NCI-H748 (cell line): ENCODE measurements around the gene POMC.
"Not testable (repeated sequence)": the region's sequence is repeated elsewhere in the genome, so short reads cannot be mapped to it uniquely, and the experiment has no call there.

Source experiments
- DNase-seq: peaks from one replicate; lab custom pipeline; 2025; ENCODE audit not compliant: unreplicated experiment; lab: John Stamatoyannopoulos, UW

POMC gene

DNA sequence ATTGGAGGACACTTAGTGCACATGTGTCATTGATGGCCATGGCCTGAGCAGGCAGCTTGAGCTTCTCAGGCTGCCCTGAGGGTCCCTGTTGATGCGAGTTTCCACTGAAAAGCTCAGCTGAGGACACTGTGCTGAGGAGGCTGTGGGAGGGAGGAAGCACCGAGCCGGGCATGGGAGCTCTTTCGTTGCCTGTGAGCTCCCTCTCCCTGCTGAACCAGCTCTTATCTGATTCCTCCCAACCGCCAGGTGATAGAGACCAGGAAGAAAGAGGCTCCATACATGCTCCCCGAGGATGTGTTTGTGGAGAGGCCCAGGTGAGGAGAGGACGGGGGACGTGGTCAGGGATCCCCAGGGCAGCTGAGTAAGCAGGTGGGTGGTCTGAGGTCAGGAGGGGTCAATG lies 27.3 kb downstream of the POMC start:
- DNase-seq: no peak

DNA sequence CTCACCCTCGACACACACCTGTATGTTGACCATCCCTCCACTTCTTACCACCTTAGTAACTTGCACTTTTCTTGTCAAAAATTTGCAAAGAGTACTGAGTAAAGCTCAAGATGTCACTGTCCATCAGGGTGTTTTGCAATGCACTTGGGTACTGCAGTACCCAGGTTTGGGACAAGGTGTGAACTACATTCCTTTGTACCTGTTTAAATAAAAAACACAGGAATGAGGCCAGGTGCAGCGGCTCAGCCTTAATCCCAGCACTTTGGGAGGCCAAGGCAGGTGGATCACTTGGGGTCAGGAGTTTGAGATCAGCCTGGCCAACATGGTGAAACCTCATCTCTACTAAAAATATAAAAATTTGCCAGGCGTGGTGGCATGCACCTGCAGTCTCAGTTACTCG lies 27.8 kb downstream of the POMC start:
- not testable (repeated sequence) for DNase-seq

DNA sequence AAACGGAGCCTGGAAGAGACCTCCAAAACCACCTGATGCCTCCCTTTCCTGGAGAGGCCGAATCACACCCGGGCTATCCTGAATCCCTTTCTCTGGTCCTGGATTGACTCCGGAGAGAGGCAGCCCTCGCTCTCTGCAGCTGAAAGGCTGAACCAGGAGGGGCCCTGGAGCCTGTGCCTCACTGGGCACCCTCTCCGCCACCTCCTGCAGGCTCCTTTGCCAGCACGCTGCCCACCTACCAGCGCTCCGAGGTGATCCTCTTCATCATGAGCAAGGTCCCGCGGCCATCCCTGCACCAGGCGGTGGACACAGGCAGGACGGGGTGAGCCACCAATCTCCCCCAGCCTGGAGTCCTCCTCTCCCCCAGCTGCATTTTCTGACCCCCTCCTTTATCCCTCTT lies 35.7 kb downstream of the POMC start:
- DNase-seq: no peak

DNA sequence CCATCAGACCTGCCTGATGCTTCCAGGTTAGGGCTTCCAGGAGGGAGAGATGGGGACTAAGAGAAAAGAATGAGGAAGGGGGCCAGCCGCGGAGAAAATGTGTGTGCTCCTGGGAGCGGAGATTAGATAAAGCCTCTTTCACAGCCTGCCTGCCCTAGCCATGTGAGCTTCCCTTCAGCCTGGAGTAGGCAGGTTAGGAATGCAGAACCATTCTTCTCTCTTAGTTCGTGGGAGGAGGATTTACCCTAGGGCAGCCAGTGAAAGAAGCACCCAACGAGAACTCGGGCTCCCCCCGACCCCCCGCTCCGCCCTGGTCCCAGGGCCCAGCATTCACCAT lies 36.1 kb downstream of the POMC start:
- DNase-seq: no peak

DNA sequence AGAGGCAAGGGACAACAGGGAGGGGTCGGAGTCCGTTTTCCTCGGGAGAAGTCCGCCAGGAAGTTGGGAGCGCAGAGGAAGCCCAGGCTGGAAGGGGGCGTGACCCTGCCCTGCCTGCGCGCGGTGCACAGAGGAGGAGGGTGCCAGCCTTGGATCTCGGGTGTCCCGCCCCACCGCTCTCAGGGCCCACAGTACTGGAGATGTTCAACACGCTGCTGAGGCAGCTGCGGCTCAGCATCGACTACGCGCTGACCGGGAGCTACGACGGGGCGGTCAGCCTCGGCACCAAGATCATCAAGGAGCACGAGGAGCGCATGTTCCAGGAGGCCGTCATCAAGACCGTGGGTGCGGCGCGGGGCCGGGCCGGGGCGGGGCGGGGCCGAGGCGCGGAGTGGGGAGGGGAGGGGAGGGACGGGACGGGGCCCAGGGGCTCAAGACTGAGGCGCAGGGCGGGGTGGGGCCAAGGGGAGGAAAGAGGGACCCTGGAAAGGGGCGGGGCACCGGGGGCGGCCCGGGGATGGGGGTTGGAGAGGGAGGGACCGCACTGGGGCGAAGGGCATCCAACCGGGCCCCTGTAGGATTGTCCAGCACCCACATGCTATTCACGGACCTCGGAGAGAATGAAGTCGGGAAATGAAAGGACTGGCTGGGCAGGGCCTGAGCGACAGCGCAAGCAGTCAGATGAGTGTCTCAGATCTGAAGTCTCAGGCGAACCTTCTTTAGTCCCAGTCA lies 36.6 kb downstream of the POMC start:
- DNase-seq: no peak

DNA sequence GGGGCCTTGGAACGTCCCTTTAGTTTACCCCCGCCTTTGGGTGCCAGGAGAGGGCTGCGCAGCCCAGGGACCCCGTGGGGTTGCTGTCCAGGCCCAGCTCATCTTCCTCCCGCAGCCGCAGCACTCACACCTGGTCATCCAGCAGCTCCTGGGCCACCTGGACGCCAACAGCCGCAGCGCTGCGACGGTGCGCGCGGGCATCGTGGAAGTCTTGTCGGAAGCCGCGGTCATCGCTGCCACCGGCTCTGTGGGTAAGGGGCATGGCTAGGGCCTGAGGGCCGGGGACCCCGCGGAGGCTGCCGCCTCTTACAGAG lies 37.2 kb downstream of the POMC start:
- no peak for DNase-seq

DNA sequence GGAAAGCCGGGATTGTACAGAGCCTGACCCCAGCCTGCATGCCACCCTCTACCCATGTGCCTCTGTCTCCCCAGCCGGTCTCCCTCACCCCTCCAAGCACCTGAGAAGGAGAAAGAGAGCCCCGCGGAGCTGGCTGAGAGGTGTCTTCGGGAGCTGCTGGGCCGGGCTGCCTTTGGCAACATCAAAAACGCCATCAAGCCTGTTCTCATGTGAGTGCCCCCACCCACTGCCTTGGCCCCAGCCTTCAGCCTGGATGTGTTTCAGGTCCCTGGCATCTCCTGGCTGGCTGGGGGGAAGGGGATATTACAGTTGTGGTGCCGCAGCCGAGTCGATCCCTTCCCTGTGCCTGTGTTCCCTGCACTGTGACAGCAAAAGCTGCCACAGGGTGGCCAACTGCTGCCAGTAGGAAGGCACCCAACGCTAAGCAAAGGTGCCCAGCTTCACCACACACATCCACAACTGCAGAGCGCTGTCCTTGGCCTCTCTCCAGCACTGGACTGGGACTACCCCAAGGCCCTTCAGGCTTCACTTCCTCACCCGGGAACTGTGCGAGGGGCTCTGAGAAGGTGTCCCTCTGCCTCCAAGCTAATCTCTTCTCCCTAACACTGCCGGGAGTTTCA lies 38.4 kb downstream of the POMC start:
- no peak for DNase-seq

DNA sequence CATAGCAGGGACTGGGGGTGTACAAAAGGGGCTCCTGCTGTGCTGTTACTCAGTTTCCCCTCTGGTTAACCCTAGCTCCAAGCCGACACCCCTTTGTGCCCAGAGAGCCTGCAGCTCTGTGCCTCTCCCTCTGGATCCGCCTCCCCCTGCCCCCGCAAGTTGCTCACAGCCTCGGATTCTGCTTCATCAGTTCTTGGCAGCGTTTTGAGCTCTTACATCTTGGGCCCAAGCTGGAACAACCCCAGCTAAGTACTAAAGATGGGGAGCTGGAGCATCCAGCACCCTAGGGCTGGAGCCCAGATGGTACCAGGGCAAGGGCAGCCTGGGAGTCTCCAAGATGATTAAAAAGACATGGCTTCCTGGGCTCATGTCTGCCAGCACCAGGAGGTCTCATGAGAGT lies 40.7 kb downstream of the POMC start:
- no peak for DNase-seq

DNA sequence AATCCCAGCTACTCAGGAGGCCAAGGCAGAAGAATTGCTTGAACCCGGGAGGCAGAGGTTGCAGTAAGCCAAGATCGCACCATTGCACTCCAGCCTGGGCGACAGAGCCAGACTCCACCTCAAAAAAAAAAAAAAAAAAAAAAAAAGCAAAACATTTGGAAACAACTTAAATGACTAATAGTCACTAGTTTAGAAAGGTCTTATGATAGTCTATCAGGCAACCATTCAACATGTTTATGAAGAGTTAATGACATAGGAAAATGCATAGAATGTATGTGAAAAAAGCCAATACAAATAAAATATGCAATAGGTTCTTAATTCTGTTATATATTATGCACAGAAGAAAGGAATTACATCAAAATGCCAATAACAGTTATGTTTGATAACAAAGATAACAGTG lies 41.3 kb downstream of the POMC start:
- not testable (repeated sequence) for DNase-seq

DNA sequence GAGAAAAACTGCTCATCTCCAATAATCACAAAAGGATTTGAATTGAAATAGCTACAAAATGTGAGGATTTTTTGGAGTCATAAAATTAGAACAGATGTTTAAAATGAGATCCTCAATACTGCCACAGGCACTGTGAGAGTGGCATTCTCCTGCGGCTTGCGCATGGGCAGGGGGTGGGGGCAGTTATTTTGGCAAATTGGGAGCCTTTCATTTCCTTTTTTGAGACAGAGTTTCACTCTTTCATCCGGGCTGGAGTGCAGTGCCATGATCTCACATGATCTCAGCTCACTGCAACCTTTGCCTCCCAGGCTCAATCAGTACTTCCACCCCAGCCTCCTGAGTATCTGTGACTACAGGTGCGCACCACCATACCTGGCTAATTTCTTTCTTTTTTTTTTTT lies 42.4 kb downstream of the POMC start:
- DNase-seq: no peak

DNA sequence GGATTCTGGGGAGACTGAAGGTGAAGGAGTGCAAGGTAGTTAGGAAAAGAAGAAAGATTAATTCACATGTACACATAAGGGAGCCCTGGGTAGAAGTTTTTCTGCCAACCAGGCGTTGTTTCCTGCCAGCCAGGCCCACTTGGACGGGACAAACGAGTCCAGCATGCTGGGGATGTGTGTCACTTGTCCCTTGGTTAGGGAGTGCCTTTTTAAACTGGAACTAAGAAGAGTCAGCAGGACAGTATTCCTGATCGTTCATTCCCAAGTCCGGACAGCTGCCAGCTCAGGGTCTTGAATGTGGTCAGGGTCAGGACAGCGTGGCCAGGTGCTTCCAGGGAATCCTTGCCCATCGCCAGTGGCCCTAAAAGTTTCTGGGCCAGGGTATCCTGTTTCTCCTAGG lies 43.2 kb downstream of the POMC start:
- DNase-seq: no peak

DNA sequence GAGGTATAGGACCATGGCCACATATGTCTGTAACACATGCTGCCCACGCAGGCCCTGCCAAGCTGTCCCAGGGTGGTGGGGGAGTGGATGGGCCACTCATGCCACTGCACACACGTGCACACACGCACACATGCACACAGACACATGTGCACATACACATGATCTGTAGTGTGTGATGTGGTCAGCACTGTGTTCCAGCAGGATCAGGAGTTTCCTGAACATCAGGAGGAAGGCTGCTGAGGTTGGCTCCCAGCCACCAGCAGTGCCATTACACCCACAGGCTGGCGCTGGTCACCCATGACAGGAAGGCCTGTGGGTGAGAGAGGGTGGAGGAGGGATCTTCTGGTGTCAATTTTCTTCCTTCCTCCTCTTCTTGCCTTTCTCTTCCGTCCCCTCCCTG lies 44.7 kb downstream of the POMC start:
- DNase-seq: no peak

DNA sequence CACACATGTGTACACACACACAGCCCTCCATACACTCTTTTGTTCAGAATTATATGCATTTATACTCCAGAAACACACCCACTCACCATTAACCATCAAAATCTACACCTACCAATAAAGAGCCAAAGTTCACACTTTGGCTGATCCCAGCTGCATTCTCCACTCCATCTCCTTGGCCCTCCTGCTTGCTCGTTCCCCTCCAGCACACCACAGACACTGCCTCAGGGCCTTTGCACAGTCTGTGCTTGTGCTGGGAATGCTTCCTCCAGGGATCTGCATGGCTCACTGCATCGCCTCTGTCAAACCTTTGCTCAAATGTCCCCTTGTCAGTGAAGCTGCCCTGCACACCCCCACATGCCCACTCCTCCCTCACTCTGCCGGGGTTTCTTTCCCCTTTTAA lies 46.0 kb downstream of the POMC start:
- DNase-seq: no peak

DNA sequence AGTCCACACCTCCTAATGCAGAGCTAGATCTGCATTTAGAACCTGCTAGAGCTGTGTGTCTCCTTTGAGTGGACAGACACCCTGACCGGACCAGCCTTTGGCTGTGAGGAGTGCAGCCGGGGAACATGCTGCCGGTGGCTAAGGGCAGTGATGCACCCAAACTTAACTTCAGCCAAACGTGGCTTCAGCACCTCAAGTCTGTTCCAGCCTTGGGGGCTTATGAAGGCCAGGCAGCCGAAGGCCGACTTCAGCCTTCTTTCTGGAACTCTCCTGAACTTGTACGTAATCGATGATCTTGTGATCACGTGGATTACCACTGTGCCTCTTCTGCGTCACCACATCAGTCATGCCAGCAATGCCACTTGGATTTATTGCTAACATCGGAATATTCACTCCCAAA lies 49.1 kb downstream of the POMC start:
- no peak for DNase-seq

DNA sequence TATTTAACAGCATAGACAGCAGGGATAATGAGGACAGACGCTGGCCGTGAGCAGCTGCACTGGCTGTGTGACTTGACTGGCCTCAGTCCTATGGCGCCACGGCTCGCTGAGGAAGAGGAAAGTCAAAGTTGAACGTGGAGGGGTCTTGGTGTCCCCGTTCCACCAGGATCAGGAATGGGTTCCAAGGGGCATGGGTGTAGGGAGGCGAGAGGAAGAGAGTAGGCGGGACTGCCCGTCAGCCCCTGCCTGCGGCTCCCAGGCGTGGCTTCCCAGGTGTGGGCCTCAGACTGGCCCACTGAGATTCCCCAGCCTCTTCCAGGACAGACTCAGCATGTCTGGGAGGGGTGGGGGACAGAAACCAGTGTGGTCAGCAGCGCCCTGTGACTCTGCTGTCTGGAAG lies 51.4 kb downstream of the POMC start:
- DNase-seq: no peak

DNA sequence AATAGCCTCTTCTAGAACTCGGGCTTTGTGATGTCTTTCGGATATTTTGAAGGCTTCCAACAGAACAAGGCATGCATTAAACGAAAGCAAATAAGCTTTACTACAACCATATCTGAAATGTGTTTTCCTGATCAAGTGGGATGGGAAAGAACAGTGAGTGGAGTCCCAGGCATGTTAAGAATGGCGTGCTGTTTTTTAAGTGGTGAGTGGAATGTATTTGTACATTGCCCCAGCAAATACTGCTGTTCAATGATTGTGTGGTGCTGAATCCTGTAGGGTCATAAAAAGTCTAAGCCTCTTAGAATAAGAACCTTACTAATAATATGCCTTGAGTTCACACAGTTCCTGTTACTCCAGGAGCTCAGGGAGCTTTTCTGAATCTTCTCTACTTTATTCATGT lies 52.5 kb downstream of the POMC start:
- DNase-seq: no peak

DNA sequence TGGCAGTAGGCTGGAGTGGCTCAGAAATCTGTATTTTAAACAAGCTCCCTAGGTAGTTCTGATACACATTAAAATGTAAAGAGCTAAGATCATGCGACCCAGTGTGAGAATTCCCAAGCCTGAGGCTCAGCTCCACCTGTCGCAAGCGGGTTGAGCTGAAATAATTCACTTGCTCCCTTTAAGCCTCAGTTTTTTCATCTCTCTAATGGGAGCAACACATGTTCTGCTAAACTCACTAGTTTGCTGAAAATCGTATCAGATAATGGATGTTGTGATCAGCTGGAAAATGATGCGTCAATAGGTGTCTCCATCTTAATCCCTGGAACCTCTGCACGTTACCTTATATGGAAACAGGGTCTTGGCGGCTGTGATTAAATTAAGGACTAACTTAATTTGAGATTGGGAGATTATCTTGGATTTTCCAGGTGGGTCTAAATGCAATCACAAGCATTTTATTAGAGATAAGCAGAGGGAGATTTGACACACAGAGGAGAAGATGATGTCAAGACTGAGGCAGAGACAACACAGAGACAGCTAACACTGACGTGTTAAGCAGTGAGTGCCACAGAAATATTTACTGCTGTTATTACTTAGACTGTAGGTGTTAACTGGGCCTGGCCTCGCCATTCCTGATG lies 53.0 kb downstream of the POMC start:
- DNase-seq: no peak

DNA sequence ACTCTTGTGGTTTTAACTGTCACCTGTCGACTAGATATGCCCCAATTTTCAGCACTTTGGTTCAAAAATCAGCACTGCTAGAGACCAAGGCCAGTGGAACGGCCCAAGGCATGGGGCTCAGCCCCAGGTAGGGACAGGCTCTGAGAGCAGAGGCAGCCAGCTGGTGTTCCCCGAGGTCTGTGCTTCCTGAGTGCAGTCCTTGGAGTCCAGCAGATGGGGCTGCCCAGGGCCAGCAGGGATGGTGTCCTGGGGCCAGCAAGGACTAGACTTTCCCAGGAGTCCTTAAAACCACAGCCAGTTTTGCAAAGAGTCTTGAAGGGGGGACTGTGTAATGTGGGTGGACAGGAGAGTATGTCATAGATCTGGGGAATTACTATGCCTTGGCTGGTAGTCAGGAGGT lies 56.3 kb downstream of the POMC start:
- DNase-seq: no peak
